ENCODE results near the gene PCYOX1L. TPM values are rescaled to one million over a fixed set of nuclear protein-coding genes. Genes with fewer than 3 reads are reported as not detected.

The PCYOX1L gene
- total and polyA plus RNA-seq, 8 donors = 2.1 to 13.4 (median 4.1) TPM; not detected in 1

DNA sequence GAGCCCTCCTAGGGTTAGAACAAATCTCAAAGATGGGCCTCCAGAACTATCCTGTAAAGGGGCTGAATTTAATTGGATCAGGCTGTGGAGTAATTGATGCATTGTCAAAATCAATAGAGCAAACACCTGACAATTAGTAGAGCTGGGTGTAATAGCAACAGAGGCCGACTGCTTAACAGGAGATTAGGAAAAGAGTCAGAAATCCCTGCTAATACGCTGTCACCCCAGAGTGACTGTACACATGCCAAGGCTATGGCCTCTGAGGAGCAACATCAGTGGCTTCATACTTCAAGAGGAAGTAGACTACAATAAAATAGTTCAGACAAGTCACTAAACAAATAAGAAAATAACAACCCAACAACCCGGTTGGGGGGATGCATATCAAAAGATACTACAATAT, 31.2 kb upstream of the PCYOX1L start:
- Histone ChIP-seq H3K27me3 (no peaks in the 10 kb centered on the region), H3K36me3 (peaks cover 0 to 5% (median 0%) of the 10 kb centered on the region in 4 donors), H3K4me1 (peaks cover 0 to 8% (median 0%) of the 10 kb centered on the region in 4 donors), H3K27ac (no peak overlapping the region), H3K4me3 (no peak overlapping the region), H3K9me3 (no peaks in the 10 kb centered on the region)
- 57 to 77% (median 69%) methylated on average over 3 of the region's 3 CpGs for WGBS, 5 donors
- DNase-seq = no peak
- intact Hi-C loops (cut with DNase I; ENCODE audit: low total_unique reads) = no loop called here
- TF ChIP-seq, protein P1, sequence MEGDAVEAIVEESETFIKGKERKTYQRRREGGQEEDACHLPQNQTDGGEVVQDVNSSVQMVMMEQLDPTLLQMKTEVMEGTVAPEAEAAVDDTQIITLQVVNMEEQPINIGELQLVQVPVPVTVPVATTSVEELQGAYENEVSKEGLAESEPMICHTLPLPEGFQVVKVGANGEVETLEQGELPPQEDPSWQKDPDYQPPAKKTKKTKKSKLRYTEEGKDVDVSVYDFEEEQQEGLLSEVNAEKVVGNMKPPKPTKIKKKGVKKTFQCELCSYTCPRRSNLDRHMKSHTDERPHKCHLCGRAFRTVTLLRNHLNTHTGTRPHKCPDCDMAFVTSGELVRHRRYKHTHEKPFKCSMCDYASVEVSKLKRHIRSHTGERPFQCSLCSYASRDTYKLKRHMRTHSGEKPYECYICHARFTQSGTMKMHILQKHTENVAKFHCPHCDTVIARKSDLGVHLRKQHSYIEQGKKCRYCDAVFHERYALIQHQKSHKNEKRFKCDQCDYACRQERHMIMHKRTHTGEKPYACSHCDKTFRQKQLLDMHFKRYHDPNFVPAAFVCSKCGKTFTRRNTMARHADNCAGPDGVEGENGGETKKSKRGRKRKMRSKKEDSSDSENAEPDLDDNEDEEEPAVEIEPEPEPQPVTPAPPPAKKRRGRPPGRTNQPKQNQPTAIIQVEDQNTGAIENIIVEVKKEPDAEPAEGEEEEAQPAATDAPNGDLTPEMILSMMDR (IDR thresholded peaks at IDR 0.05) = no peak
- TF ChIP-seq EP300 (IDR thresholded peaks at IDR 0.05) (no peak), POLR2AphosphoS5 (IDR thresholded peaks at IDR 0.05) (no peak), POLR2A (IDR thresholded peaks at IDR 0.05) (no peak)

DNA sequence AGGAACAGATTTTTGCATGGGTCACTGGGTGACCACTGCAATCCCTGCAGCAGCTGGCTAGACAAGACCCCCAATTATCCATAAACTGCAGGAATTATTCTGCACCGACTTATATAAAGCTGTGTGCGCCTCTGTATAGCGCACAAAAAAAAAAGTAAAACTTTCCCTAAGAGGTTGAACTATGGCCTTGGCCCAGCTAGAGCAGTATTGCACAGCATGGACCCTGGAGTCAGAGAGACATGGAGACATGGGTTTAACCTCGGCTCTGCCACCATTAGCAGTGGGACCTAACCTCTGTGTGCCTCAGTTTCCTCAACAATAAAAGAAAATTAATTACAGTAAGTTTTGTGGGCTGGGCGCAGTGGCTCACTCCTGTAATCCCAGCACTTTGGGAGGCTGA, 29.7 kb upstream of the PCYOX1L start:
- no peaks in the 10 kb centered on the region for H3K9me3 ChIP-seq
- TF ChIP-seq POLR2AphosphoS5 (IDR thresholded peaks at IDR 0.05) (no peak), POLR2A (IDR thresholded peaks at IDR 0.05) (no peak), EP300 (IDR thresholded peaks at IDR 0.05) (no peak)
- TF ChIP-seq, protein P1 (IDR thresholded peaks at IDR 0.05) = no peak
- 92 to 95% (median 95%) methylated on average over 5 of the region's 5 CpGs for WGBS, 5 donors
- no peak for DNase-seq
- no peak overlapping the region for H3K27ac ChIP-seq
- H3K4me1 ChIP-seq = no peaks in the 10 kb centered on the region
- intact Hi-C loops (cut with DNase I; ENCODE audit: low total_unique reads) = no loop called here
- H3K4me3 ChIP-seq = no peak overlapping the region
- H3K27me3 ChIP-seq = no peaks in the 10 kb centered on the region
- peaks cover 0 to 8% (median 2%) of the 10 kb centered on the region in 4 donors for H3K36me3 ChIP-seq

DNA sequence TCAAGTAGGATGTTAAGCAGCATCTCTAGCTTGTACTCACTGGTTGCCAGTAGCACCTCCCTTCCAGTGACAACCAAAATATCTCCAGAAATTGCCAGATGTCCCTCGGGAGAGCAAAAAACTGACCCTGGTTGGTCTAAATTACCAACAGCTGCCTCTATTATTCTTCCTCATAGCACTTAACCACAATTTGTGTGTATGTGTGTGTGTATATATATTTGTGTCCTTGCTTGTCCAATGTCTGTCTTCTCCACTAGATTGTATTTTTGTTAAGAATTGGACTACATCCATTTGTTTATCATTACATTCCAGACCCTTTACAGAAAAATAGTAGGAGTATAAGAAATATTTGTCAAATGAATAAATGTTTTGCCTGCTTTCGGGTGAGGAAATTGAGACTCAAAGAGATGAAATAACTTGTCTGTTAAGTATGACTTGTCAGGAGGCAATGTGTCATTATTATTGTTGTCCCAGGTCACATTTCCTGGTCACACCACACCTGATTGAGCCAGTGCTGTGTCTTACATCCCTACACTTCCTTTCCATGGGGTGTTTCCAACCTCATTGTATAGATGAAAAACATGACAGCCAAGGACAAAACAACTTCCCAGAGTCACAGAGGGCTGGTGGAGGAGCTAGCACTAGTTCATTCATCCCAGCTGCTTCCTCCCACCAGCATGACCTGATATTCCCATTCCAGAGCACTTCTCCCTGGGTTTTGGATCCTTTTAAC, 24.0 kb upstream of the PCYOX1L start:
- Histone ChIP-seq H3K4me1 (no peaks in the 10 kb centered on the region), H3K9me3 (no peaks in the 10 kb centered on the region), H3K4me3 (no peak overlapping the region), H3K27ac (no peak overlapping the region), H3K27me3 (no peaks in the 10 kb centered on the region), H3K36me3 (peaks cover 0 to 20% (median 15%) of the 10 kb centered on the region in 4 donors)
- DNase-seq = no peak
- no peak for TF ChIP-seq POLR2A (IDR thresholded peaks at IDR 0.05)
- TF ChIP-seq, protein P1 (IDR thresholded peaks at IDR 0.05) = no peak
- intact Hi-C loops (cut with DNase I; ENCODE audit: low total_unique reads) = no loop called here
- WGBS, 5 donors = 70 to 87% (median 75%) methylated on average over 2 of the region's 2 CpGs

DNA sequence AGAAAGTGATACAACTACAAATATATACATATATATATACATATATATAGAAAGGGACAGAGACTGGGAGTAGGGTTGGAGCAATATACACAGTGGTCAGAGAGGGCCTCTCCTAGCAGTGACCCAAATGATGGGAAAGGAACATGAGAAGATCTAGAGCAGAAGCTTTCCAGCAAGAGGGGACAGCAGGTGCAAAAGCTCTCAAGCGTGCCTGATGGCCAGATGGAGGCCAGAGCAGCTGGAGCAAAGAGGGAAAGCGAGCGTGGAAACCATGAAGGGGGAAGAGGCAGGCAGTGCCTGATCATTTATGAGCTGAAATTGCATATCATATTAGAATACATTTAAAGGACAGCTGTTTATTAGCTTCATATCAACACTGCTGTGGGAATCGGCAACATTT, 20.1 kb upstream of the PCYOX1L start:
- Histone ChIP-seq H3K36me3 (peaks cover 0 to 24% (median 15%) of the 10 kb centered on the region in 4 donors), H3K9me3 (no peaks in the 10 kb centered on the region), H3K27ac (no peak overlapping the region), H3K4me1 (no peaks in the 10 kb centered on the region), H3K27me3 (no peaks in the 10 kb centered on the region), H3K4me3 (no peak overlapping the region)
- 85 to 92% (median 90%) methylated on average over 4 of the region's 4 CpGs for WGBS, 5 donors
- DNase-seq = peak in 1 of 2 donors; percentile 34
- intact Hi-C loops (cut with DNase I; ENCODE audit: low total_unique reads) = no loop called here
- no peak for TF ChIP-seq EP300 (IDR thresholded peaks at IDR 0.05)
- TF ChIP-seq POLR2A (IDR thresholded peaks at IDR 0.05) = no peak
- TF ChIP-seq, protein P1 (IDR thresholded peaks at IDR 0.05) = no peak
- TF ChIP-seq POLR2AphosphoS5 (IDR thresholded peaks at IDR 0.05) = no peak

All from stomach (tissue), 9 donors.